Measurements from ENCODE around the gene SPRR2F.

DNA sequence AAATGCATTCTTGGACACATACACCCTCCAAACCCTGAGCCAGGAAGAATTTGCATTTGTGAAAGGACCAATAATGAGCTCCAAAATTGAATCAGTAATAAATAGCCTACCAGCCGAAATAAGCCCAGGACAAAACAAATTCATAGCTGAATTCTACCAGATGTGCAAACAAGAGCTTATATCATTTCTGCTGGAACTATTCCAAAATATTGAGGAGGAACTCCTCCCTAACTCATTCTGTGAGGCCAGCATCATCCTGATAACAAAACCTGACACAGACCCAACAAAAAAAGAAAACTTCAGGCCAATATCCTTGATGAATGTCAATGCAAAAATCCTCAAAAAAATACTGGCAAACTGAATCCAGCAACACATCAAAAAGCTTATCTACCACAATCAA lies 25.7 kb downstream of the SPRR2F start:
- TF ChIP-seq, protein P1, sequence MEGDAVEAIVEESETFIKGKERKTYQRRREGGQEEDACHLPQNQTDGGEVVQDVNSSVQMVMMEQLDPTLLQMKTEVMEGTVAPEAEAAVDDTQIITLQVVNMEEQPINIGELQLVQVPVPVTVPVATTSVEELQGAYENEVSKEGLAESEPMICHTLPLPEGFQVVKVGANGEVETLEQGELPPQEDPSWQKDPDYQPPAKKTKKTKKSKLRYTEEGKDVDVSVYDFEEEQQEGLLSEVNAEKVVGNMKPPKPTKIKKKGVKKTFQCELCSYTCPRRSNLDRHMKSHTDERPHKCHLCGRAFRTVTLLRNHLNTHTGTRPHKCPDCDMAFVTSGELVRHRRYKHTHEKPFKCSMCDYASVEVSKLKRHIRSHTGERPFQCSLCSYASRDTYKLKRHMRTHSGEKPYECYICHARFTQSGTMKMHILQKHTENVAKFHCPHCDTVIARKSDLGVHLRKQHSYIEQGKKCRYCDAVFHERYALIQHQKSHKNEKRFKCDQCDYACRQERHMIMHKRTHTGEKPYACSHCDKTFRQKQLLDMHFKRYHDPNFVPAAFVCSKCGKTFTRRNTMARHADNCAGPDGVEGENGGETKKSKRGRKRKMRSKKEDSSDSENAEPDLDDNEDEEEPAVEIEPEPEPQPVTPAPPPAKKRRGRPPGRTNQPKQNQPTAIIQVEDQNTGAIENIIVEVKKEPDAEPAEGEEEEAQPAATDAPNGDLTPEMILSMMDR (conservative IDR thresholded peaks at IDR 0.05 in 1 of 2, IDR thresholded peaks at IDR 0.05 in 1 of 2; ENCODE audit: low read depth in 1 of 2, low read length in 2 of 2) = no peak
- TF ChIP-seq EZH2 (IDR thresholded peaks at IDR 0.05; ENCODE audit: low read length, missing control alignments) = no peak

Measured in fibroblast of lung (primary cell).